Keratinocyte (primary cell): ENCODE measurements around the gene IER5.

Experiments used
- EZH2 ChIP-seq: IDR thresholded peaks from one replicate; pipeline ENCODE4 v1.6.1; 2012; ENCODE audit warnings: inconsistent platforms, mild to moderate bottlenecking, low read length, moderate library complexity
- TF ChIP-seq, protein P1 (sequence below), 3 experiments: IDR thresholded peaks in 1 of 3; conservative IDR thresholded peaks in 1 of 3; optimal IDR thresholded peaks in 1 of 3; 2 replicates in 2 of 3; 3 replicates in 1 of 3; pipeline versions ENCODE3 to v1.5.1; 2011; ENCODE audit warnings: low read length in 3 of 3, mild to moderate bottlenecking in 3 of 3, moderate library complexity in 2 of 3, control low read depth in 1 of 3, inconsistent platforms in 1 of 3; ENCODE audit not compliant: insufficient read depth in 2 of 3; ENCODE audit errors: extremely low read depth in 1 of 3

DNA sequence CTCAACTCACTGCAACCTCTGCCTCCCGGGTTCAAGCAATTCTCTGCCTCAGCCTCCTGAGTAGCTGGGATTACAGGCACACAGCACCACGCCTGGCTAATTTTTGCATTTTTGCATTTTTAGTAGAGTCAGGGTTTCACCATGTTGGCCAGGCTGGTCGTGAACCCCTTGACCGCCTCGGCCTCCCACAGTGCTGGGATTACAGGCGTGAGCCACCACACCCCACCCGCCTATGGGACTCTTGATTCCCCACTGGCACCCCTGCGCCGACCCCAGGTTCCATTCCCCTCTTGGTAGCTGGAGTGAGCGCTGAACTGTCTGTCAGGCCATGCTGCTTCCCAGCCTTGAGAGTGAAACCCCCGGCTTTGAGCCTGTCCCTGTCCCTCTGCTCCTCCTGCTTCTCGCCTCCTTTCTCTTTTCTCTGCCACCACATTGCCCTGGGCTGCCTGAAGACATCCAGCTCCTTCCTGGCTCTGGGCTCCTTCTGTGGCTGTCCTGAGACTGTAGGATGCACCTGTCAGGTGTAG is 48.8 kb downstream of the IER5 start:
- TF ChIP-seq, protein P1, sequence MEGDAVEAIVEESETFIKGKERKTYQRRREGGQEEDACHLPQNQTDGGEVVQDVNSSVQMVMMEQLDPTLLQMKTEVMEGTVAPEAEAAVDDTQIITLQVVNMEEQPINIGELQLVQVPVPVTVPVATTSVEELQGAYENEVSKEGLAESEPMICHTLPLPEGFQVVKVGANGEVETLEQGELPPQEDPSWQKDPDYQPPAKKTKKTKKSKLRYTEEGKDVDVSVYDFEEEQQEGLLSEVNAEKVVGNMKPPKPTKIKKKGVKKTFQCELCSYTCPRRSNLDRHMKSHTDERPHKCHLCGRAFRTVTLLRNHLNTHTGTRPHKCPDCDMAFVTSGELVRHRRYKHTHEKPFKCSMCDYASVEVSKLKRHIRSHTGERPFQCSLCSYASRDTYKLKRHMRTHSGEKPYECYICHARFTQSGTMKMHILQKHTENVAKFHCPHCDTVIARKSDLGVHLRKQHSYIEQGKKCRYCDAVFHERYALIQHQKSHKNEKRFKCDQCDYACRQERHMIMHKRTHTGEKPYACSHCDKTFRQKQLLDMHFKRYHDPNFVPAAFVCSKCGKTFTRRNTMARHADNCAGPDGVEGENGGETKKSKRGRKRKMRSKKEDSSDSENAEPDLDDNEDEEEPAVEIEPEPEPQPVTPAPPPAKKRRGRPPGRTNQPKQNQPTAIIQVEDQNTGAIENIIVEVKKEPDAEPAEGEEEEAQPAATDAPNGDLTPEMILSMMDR (optimal IDR thresholded peaks at IDR 0.05 in 1 of 3, IDR thresholded peaks at IDR 0.05 in 1 of 3, conservative IDR thresholded peaks at IDR 0.05 in 1 of 3; ENCODE audit: extremely low read depth in 1 of 3, insufficient read depth in 2 of 3, low read length in 3 of 3) = no peak
- no peak for TF ChIP-seq EZH2
